ENCODE results near the gene SLC26A9.

SLC26A9 gene

DNA sequence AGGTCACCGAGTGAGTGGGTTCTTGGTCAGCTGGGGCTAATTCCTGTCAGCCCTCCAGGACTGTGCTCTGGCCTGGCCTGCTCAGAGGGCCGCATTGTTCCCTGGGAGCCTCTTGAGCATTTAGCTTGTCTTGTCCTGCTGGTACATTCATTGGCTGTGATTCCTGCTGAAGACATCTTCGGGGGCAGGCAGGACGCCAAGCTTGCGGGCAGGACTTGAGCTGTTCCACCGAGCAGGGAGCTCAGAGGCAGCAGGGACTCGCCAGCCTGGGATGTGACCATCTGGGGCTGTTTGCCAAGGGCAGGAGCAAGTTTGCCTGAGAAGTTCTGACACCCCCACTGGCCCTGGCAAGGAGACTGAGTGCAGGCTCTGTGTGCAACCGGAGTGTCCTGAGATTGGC is 7.0 kb upstream of the SLC26A9 start:
- no peak for DNase-seq (ENCODE audit: extremely low read depth in 1 of 2, low read depth in 1 of 2)

DNA sequence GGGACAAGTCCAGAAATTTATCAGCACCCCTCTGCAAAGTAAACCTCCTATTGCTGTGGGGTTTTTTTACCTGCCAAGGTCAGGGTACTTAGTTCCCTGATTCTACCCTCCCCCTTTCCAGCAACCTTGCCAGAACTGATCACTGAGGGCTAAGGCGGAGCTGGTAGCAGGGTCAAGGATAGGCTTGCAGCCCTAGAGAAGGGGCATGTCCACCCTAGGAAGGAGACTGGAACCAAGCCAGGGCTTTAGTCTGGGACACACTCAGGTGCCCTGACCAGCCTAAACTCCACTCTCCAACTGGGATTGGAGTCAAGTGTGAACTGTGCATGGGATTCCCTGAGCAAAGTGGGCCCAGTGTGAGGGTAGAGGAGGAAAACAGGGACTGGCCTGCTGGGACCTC is 6.5 kb upstream of the SLC26A9 start:
- DNase-seq (ENCODE audit: extremely low read depth in 1 of 2, low read depth in 1 of 2): no peak

DNA sequence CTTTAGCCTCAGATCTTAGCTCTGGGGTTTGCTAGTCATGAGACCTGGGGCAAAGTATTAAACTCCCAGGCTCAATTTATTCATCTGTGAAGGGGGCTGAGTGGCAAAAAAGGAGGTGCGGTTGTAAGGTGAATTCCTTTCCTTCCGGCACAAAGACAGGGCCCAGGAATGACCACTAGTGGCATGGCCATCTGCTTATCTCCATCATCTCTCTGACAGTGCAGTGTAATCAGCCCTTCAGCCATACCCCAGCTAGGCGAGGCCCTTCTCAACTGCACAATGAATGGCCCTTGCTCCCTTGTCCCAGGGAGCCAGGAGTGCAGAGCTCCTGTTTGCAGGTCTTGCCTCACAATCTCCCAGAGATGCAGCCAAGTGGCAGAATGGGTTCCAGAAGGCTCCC is 5.6 kb upstream of the SLC26A9 start:
- DNase-seq (ENCODE audit: extremely low read depth in 1 of 2, low read depth in 1 of 2): no peak

DNA sequence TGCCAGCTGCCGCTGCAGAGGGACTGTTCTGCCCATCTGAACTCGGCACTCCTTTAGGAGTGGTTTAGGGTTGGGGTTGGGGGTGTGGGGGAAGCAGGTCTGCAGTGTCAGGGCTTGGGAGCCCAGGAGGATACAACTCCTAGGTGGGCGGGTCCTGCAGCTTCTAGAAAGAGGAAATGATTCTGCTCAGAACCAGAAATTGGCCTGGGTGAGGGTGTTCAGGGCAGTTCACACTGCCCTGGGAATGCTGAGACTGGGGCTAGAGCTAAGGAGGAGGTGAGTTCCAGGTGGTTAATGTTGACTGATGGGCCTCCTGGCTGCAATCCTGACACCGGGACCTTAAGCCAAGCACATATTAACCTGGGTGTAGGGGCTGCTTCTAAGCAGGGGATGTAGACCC is 4.8 kb upstream of the SLC26A9 start:
- DNase-seq (ENCODE audit: extremely low read depth in 1 of 2, low read depth in 1 of 2): no peak

DNA sequence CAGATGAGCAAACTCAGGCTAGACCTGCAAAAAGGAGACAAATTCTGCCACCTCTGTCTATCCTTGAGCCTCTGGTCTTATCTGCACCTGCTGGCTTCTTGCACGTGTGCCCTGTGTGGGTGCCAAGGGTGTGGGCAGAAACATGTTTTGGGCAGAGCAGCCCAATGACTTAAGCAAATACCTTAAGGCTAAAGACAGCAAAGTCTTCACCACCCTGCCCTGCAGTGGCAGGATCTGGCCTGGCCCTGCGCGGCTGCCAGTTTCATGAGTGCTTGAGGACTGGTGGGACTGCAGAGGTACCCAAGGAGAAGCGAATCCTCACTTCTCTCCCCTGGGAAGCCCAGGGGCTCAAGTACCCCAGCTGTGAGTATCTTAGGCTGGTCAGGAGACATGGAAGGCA is 3.8 kb upstream of the SLC26A9 start:
- no peak for DNase-seq (ENCODE audit: extremely low read depth in 1 of 2, low read depth in 1 of 2)

DNA sequence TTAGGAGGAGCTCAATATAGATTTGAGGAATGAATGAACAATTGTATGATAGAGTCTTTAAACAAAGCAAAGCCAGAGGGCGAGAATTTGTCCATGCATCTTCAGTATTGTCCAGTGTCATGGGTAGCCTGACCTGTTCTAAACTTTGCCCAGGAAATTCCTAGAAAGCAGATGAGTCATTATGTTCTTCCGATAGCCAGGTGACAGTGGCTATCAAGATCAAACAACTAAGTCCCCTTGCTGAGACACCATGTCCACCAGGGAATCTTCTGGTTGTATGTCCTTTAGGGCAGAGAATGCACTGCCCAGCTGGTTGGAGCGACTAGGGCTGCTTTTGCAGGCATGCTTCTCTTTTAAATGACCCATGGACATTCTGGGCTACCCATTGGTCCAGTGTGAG is 1.8 kb upstream of the SLC26A9 start:
- no peak for DNase-seq (ENCODE audit: extremely low read depth in 1 of 2, low read depth in 1 of 2)

DNA sequence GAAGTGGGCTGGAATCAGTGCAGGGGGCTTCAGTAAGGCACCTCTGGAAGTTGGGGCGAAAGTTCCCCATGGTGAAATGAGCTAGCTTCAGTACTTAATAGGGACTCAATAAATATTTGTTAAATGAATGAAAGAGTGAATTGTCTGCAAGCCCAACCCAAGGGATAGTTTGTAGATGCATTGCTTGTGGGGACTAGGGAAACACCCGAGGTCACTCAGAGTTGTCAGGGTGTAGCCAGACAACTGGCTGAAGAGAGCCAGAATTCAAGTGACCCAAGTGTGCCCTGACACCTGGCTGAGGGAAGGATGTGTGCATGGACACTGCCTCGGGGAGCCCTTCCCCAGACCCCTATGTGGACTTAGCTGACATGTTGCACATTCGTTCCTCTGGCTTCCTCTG is 1.3 kb upstream of the SLC26A9 start:
- DNase-seq (ENCODE audit: extremely low read depth in 1 of 2, low read depth in 1 of 2): no peak

DNA sequence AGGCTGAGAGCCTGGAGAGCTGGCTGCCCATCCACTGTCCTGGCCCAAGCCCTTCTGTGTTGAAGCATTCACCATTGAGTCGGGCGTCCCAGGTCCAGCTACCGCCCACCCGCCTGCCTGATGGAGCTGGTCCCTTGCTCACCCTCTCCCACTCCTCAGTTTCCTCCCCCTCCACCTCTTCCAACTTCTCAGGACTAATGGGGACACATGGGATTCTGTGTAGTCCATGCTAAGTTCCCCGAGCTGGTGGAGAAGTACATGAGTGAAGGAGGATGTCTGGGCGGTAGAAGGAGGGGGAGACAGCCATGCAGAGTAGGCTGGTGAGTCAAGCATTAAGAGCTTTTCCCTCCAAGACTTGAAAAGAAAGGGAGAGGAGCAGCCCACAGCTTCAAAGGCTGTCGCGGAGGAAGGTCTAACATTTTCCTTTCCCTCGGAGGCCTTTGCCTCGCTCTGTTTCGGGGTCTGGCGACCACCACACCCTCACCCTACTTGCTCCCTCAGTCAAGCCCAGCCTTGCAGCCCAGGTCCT is 561 bp downstream of the SLC26A9 start:
- no peak for DNase-seq (ENCODE audit: extremely low read depth in 1 of 2, low read depth in 1 of 2)

DNA sequence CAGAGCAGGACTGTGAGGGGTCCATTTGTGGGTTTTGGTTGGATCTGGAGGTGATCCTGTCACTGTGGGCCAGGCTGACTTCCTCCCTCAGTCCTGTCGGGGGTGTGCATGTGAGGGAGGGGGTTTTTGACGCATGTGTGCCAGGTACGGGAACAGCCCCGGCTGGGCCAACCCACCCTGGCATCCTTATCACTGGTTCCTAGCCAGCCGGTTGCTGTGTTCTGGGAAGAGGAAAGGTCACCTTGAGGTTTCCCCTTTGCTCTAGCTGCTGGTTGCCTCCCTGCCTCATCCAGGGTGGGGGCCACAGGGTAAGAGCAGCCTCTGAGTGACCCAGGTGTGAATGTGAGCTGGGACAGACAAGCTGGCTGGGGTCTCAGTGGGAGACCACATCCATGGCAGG is 2.5 kb downstream of the SLC26A9 start:
- no peak for DNase-seq (ENCODE audit: extremely low read depth in 1 of 2, low read depth in 1 of 2)

DNA sequence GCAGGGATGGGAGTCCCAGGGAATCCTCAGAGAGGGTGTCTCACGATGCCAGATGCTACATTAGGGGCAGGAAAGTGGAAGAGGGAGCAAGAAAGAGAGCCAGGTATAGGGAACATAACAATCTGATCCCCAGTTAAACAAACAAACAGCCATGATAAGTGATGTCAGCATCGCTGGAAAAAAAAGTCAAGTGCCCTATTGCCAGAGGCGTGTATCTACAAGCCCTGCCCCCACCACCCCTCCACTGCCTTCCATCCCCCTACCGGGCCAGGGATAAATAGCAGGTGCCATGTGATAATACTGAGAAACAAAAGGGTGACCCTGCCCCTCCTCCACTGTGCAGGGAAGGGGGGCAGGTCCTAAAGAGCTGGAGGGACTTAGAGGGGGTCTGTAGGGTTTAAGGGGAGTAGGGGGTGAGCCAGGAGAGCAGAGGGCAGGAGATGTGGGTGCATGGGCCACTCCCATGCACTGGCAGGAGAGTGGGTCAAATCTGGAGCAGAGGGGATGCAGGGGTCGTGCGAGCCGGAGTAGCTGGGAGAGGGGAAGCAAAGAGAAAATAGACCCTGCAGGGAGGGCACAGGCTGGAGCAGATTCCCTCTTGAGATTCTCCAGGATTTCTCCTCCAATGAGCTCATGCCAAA is 3.4 kb downstream of the SLC26A9 start:
- peak in 1 of 2 donors; percentile 7 for DNase-seq (ENCODE audit: extremely low read depth in 1 of 2, low read depth in 1 of 2)

DNA sequence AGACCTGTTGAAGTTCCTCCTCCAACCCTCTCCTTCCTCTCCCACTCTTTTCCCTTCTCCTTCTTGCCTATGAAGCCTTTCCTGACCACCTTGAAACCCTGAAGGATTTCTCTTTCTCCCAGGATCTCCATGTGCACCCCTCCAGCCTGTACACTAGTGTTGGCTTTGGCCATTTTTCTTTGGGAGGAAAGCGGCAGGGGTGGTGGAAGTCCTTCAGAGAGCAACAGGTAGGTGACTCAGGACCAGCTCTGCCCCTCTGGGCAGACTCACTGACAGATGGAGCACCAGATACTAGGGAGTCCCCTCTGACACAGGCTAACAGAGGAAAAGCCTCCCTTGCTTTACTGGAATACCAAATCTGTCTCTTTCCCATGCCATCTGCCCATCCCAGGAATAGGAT is 4.6 kb downstream of the SLC26A9 start:
- no peak for DNase-seq (ENCODE audit: extremely low read depth in 1 of 2, low read depth in 1 of 2)

DNA sequence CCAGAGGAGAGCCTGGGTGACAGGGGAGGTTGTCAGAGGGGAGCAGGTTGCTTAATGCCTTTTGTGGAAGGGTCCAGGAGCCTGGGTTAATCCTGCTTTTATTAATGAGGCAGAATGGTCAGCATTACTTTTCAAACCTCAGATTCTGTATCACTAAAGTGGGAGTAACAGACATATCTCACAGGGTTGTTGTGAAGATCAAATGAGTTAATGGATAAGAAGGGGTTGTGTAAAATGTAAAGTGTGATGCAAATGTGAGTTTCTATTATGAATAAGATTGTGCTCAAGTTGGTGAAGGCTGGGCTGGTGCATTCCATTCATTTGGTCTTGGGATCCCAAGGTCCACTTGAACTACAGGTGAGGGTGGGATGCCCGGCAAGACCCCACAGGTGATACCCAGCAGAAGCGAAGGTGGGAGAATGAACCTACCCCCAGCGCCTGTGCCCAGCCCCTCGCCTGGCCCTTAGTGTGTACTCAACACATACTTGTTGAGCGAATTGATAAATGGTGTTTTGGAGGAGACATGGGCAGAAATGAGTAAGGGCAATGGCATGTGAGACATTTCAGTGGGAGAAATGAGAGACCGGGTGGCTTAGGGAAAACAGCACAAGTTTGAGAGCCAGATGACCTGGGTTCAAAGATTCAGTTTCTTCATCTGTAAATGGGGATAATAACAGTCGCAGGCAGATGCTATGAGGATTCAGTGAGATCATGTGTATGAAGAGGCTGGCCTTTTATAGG is 6.2 kb downstream of the SLC26A9 start:
- no peak for DNase-seq (ENCODE audit: extremely low read depth in 1 of 2, low read depth in 1 of 2)

DNA sequence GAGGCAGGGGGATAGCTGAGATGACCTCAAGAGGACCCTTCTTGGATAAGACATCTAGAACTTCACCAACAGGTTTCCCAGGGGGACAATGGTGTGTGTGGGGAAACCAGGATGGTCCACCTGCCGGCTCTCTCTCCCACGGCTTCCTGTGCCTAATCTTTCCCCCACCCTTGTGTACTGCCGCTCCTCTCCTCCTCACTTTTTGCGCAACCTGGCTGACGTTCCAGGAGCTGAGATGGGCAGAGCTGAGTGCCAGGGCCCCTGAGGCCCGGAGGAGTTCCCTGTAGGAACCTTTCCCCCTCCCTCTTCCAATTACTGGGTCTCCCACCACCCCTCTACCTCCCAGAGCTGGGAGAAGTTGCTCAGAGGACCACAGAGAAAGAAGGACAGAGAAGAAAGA is 6.9 kb downstream of the SLC26A9 start:
- no peak for DNase-seq (ENCODE audit: extremely low read depth in 1 of 2, low read depth in 1 of 2)

DNA sequence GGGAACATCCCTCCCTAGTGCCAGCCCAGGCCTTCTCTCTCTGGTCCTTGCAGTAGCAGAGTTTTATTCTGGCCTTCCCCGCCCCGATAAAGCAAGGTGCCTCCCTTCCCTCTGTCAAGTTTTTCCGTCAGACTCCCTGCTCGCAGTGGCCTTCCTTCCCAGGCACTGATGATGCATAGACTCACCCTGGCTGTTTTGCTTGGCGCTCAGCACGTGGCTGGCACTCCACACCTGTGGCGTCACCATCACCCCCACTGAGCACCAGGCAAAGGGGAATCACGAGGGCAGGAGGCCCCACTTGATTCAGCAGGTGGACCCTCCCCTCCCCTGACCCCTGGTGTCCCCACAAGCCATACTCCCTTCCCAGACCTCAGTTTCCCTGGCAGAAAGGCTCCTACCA is 7.4 kb downstream of the SLC26A9 start:
- DNase-seq (ENCODE audit: extremely low read depth in 1 of 2, low read depth in 1 of 2): no peak

DNA sequence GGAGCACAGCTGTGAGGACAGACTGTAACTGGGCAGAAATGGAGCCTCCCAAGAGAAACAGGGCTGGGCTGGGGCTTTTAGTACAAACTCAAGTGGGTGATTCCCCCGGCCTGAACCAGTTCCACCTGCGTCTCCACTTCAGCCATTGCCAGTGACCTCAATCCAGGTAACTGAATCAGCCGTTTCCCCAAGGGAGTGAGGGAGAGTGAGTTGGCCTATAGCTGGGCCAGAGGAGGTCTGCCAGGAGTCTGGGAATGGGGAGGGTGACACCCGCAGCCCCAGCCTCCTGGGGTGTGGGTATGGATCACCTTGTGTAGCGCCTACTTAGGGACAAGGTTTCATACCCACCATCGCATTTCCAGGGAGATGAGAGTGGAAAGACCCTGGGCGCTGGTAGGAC is 8.5 kb downstream of the SLC26A9 start:
- DNase-seq (ENCODE audit: extremely low read depth in 1 of 2, low read depth in 1 of 2): no peak

DNA sequence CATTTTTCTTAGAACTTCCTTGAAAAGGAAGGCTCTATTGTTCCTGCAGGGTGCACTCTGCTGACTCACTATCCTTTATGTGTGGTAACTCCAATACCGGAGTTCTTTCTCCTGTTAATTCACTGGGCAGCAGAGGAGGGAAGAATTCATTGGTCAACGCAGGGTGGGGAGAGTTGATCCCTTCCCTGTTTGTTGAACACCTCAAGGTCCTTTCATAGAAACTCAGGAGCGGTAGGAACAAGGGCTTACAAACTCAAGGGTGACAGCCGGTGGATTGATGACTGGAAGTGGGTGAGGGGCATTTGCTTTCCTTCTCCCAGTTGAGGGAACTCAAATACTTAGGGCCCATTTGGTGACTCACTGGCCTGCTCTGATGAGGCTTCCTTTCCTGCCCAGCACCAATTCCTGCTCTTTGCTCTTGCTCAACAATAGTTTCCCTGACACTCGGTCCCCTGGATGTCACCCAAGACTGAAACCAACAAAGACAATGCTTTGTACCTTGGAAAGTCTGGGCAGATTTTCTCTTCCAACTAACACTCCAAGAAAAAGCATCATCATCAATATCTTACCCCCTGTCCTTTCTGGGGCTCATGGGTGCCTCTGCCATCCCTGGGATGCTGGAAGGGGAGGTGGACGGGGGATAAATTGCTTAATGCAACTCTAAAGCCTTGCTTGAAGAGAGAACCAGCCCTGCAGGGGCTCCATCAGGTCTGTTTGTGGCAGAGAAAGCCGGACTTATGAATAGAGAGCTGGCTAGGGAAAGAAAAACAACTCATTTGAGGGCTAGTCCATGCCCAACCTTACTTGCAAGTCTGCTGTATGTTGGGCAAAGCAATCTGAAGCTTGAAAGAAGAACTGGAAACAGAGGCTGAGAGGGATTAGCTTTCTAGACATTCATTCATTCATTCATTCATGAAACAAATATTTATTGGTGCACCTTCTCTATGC is 9.3 kb downstream of the SLC26A9 start:
- DNase-seq (ENCODE audit: extremely low read depth in 1 of 2, low read depth in 1 of 2): no peak

DNA sequence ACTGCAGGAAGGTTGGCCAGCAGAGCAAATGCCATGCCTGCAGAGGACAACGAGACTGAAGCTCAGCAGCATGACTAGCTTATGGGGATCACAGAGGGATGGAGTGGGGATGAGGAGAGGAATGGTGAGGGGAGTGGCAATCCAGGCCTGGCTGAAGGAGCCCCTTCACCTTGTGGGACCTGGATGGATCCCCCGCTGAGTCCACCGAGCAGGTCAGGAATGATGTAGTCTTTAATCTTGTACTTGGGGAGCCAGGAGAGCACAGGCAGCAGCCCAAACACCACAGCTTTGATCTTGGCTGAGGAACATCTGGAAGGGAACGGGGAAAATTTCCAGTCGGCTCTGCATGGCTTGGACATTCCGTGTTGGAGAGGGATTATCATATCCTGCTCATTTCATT is 10.5 kb downstream of the SLC26A9 start:
- DNase-seq (ENCODE audit: extremely low read depth in 1 of 2, low read depth in 1 of 2): no peak

DNA sequence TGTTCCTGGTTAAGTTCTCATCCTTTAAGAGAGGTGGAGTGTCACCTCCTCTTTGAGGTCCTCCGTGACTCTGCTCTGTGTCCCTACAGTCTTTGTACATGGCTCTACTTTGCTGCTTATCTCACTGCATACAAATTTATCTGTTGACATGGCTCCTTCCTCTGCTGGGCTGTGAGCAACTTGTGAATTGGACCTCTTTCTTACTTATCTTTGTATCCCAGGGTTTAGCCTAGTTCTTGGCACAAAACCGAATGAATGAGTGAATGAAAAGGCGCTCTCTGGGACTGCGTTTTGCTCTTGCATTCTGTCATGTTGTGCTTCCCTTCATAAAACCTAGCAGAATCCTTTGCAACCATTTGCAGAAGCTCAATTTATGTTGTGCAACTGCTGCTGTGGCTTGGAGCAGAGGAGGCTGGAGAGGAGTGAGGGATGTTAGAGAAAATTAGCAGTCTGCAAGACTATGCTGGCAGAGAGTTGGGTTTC is 12.4 kb downstream of the SLC26A9 start:
- DNase-seq (ENCODE audit: extremely low read depth in 1 of 2, low read depth in 1 of 2): no peak

DNA sequence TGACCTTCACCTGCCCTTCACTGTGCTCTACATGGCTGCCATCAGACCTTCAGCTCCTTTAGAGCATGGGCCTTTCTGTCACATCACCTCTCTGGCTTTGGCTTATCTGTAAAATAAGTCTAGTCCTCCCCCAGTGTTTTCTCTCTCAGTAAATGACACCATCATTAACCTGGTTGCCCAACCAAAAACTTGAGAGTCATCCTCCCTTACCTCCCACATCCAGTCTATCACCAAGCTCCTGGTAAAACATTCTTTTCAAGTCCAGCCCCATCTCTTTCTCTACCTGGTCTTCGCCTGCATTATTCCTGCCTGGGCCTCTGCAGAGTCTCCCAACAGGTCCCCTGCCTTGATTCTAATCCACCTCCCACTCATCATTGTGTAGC is 13.1 kb downstream of the SLC26A9 start:
- DNase-seq (ENCODE audit: extremely low read depth in 1 of 2, low read depth in 1 of 2): no peak

DNA sequence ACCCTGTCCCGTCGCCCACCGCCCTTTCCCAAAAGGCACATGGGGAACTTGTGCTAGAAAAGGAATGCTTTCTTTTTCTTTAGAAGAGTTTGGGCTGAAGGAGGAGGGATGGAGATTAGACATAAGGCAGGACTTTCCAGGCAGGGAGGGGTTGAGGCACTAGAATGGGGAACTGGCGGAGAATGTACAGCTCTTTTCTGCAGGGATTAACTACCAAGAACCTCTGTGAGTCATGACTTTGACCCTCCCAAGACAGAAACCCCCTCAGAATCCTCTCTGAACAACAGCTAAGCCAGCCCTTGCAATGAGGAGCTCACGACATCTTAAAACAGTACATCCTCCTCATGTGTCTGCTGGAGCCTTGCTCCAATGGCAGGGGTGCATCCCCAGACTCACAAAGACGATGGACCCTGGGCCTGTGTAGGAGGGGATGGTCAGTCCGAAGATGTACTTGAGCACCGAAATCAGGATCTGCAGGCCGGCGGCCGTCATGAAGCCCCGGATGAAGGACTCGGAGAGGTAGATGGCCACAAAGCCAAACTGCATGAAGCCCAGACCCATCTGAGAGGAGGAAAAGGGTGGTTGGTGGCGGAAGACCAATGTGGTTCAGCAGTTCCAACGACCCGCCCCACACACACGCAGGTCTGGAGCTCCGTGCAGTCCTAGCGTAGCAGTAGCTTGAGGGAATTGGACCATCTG is 13.6 kb downstream of the SLC26A9 start:
- DNase-seq (ENCODE audit: extremely low read depth in 1 of 2, low read depth in 1 of 2): no peak

DNA sequence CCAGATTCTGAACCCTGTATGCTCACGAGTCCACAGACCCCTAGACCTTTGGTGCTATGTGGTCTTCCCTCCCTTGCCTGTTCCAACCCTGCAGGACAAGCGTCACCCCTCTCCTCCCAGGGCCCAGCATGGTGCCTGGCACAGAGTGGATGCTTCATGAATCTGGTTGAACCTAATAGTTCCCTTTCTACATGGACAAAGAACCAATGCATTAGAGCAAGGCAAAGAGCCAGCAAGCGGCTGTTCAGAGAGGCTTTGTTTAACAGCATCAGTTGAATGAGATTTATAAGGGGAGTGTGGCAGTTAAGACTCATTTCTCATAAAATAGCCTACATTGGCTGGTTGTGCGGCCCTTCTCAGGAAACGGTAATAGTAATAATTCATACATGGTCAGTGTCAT is 14.9 kb downstream of the SLC26A9 start:
- DNase-seq (ENCODE audit: extremely low read depth in 1 of 2, low read depth in 1 of 2): no peak
